ENCODE measurements around the gene POPDC2.

POPDC2 gene, protein sequence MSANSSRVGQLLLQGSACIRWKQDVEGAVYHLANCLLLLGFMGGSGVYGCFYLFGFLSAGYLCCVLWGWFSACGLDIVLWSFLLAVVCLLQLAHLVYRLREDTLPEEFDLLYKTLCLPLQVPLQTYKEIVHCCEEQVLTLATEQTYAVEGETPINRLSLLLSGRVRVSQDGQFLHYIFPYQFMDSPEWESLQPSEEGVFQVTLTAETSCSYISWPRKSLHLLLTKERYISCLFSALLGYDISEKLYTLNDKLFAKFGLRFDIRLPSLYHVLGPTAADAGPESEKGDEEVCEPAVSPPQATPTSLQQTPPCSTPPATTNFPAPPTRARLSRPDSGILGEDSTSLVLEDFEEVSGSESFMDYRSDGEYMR

DNA sequence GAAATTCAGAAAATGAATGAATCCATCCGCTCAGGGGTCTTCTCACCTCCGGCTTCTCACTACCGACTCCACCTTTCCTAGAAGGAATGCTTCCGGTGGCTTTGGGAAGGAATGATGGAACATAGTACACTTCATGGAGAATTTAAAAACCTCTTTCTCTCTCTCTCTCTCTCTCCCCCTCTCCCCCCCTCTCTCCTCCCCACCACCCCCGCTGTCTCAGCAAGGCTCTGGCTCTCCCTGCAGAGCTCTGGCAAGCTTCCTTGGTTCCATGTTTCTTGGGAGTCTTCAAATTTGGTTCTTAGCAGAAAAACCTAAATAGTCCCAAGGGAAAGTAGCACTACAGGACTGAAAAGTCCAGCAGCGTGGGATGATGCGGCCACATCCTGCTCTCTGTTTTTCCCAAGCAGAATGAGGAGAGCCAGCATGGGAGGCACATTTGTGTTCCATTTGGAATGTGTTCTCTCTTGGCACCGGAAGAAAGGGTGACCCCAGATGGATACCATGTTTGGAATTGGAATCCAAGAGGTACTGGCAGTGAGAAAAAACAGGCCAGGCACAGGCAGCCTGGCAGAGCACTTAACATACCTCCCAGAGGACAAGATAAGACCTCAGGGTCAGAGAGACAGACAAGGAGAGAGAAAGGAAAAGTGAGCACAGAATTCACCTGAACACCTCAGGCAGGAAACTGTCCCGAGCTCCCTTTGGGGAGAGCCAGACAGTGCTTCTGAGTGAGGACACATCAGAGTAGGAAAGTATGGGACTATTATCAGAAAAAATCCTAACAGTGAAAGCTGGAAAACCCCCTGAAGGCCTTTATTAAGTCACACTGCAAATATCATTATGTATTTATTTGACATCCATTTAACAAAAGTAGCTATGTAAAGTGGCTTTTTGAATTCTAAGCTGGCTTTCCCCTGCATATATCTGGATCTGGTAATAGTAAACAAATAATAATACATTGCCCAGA, at the start of gene POPDC2:
POPDC2 (minus strand) TSS at position 116 of the 967 bp plus-strand sequence. CDS start 166 bp downstream, outside the sequence.
- no peaks in the 10 kb centered on the region for H3K36me3 ChIP-seq (ENCODE audit: control insufficient read depth, low read depth, low read length)
- H3K27ac ChIP-seq (ENCODE audit: low read length), result no peak within 1 kb of the TSS
- no peaks in the 10 kb centered on the region for H3K4me1 ChIP-seq (ENCODE audit: control insufficient read depth, low read depth, low read length)
- H3K27me3 ChIP-seq (ENCODE audit: control insufficient read depth, insufficient read depth, low read length), result no peaks in the 10 kb centered on the region
- no peaks in the 10 kb centered on the region for H3K9me3 ChIP-seq (ENCODE audit: control insufficient read depth, low read depth, low read length)
- no peak within 1 kb of the TSS for H3K4me3 ChIP-seq (ENCODE audit: low read length)
- H3K9ac ChIP-seq (ENCODE audit: low read length), result no peak within 1 kb of the TSS

DNA sequence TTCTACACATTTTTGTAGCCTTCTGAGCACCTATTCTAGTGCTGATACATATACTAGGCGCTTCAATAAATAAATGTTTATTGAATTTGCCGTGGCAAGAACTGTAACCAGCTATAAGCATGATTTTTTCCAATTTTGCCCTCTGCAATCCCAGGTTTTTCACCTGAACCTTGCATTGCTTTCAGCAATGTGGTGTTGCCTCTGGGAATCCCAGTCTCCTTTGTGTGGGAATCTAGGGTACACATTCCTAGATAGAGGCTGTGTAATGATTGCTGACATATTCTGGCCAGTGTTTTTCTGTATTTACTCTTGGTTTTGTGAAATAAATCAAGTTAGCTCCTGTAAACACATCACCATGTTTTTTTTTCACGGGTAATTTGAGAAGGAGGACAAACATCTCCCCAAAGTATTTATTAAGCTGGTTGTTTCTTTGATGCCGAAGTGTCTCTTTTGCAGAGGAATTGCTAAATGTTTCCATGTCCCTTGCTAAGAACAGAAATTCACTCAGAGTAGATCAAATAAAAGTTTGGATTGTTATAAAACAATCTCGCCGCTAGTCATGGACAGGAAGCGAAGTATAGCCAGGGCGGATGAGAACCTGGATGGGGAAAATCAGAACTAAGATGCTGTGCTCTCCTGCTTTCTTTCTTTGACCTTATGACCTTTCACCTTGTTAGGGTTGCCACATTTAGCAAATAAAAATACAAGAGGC, 43.6 kb upstream of the POPDC2 start:
- H3K4me1 ChIP-seq (ENCODE audit: control insufficient read depth, low read depth, low read length), result peaks cover 15% of the 10 kb centered on the region
- peak overlapping the region; percentile 69 for H3K9ac ChIP-seq (ENCODE audit: low read length)
- no peaks in the 10 kb centered on the region for H3K9me3 ChIP-seq (ENCODE audit: control insufficient read depth, low read depth, low read length)
- H3K36me3 ChIP-seq (ENCODE audit: control insufficient read depth, low read depth, low read length), result no peaks in the 10 kb centered on the region
- H3K27ac ChIP-seq (ENCODE audit: low read length), result no peak overlapping the region
- peaks cover 13% of the 10 kb centered on the region for H3K27me3 ChIP-seq (ENCODE audit: control insufficient read depth, insufficient read depth, low read length)
- peak overlapping the region; percentile 90 for H3K4me3 ChIP-seq (ENCODE audit: low read length)

DNA sequence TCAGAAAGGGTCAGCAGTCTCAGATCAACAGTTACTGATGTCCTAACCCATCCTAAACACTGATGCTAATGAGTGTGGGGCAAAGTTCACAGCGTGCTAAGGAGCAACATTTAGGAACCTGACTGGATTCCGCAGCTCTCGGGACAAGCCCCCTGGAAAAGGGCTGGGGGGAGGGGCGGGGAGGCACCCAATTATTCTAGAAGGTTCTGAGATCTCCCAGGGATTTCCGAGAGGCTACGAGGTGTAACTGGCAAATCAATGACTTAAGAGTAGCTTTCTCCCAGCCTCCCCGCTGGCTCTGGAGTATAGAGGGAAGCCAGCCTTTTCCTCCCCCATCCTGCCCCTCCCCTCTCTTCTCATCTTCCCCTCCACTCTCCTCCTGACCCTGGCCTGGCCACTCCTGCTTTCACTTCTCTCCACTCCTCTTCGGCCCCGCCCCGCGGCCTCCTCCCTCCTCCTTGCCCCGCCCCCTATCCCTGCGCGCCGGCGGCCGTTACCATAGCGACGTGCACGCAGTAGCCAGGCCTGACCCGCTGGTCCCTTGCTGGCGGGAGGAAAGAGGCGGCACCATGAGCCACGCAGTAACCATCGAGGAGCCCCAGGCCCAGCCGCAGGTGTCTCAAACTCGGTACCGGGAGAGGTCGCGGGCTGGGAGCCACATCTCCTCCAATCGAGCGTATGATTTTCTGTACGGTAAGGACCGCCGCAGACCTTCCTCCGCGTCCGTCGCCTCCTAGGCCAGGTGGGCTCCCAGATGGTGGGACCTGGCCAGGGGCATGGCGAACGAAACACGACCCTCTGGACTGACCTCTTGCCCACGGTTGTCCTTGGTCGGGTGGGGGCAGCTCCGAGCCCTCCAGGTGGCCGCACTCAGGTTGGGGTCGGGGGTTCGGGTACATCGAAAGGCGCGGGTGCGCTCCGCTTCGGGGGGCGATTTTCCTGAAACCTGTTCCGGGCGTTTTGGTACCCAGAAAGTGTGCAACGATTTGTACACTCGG, 42.4 kb upstream of the POPDC2 start, which contains the start of gene CFAP91:
CFAP91 (plus strand) TSS at position 493 of the 998 bp plus-strand sequence; CDS start at position 570, 77 bp downstream.
- Histone ChIP-seq H3K9me3 (ENCODE audit: control insufficient read depth, low read depth, low read length) (no peaks in the 10 kb centered on the region), H3K36me3 (ENCODE audit: control insufficient read depth, low read depth, low read length) (no peaks in the 10 kb centered on the region), H3K4me1 (ENCODE audit: control insufficient read depth, low read depth, low read length) (peaks cover 15% of the 10 kb centered on the region), H3K9ac (ENCODE audit: low read length) (peak within 1 kb of the TSS; percentile 69), H3K27me3 (ENCODE audit: control insufficient read depth, insufficient read depth, low read length) (peaks cover 13% of the 10 kb centered on the region), H3K4me3 (ENCODE audit: low read length) (peak within 1 kb of the TSS; percentile 90), H3K27ac (ENCODE audit: low read length) (peak within 1 kb of the TSS; percentile 43)

DNA sequence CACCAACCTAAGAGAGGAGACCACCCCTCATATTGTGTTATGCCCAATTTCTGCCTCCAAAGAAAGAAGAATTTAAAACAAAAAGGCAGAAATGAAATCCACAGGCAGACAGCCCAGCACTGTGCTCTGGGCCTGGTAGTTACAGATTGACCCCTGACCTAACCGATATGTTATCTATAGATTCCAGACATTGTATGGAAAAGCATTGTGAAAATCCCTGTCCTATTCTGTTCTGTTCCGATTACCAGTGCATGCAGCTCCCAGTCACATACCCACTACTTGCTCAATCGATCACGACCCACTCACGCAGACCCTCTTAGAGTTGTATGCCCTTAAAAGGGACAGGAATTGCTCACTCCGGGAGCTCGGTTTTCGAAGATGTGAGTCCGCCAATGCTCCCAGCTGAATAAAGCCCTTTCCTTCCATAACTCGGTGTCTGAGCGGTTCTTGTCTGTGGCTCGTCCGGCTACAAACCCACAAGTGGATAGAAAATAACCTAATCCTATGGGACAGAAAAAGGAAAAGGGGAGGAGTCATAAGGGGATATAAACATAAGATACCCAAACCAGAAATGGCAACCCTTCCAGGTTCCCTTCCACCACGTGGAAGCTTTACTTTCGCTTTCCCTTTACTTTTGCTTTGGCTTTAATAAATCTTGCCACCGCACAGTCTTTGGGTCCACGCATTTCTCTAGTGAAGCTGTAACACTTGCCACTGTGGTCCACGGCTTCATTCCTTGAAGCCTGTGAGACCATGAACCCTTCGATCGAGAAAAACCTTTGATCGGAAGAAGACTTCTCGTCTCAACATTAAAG, 40.7 kb upstream of the POPDC2 start:
- Histone ChIP-seq H3K9ac (ENCODE audit: low read length) (no peak overlapping the region), H3K4me3 (ENCODE audit: low read length) (no peak overlapping the region), H3K9me3 (ENCODE audit: control insufficient read depth, low read depth, low read length) (no peaks in the 10 kb centered on the region), H3K4me1 (ENCODE audit: control insufficient read depth, low read depth, low read length) (peaks cover 15% of the 10 kb centered on the region), H3K36me3 (ENCODE audit: control insufficient read depth, low read depth, low read length) (no peaks in the 10 kb centered on the region), H3K27ac (ENCODE audit: low read length) (no peak overlapping the region), H3K27me3 (ENCODE audit: control insufficient read depth, insufficient read depth, low read length) (peaks cover 13% of the 10 kb centered on the region)

DNA sequence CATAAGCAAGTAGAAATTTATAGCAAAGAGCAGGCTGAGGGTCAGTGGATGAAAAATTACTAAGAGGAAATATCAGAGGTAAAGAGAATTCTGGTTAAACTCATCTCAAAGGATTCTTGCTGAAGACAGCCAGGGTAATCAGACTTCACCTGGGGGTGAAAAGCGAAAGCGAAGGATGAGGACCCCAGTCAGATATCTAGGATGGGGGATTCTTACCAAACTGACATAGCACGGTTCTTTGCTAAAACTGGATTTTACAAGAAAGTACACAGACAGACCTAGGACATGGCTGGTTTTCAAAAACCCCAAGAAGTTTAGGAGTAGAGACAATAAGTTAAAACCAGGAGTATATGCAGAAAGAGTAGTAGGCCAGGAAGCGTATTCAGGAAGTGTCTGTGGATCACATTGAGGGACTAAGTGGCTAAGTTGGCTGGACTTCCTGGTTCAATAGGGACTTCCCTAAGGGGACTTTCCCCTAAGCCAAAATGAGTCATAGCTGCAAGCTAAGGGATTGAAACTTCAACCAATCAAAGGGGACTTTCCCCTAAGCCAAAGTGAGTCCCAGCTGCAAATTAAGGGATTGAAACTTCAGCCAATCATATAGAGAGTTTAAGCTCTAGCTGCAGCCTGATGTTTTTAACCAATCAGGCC, 40.0 kb upstream of the POPDC2 start:
- Histone ChIP-seq H3K9ac (ENCODE audit: low read length) (no peak overlapping the region), H3K9me3 (ENCODE audit: control insufficient read depth, low read depth, low read length) (no peaks in the 10 kb centered on the region), H3K36me3 (ENCODE audit: control insufficient read depth, low read depth, low read length) (no peaks in the 10 kb centered on the region), H3K27me3 (ENCODE audit: control insufficient read depth, insufficient read depth, low read length) (peaks cover 13% of the 10 kb centered on the region), H3K4me3 (ENCODE audit: low read length) (no peak overlapping the region), H3K4me1 (ENCODE audit: control insufficient read depth, low read depth, low read length) (peaks cover 15% of the 10 kb centered on the region), H3K27ac (ENCODE audit: low read length) (no peak overlapping the region)

DNA sequence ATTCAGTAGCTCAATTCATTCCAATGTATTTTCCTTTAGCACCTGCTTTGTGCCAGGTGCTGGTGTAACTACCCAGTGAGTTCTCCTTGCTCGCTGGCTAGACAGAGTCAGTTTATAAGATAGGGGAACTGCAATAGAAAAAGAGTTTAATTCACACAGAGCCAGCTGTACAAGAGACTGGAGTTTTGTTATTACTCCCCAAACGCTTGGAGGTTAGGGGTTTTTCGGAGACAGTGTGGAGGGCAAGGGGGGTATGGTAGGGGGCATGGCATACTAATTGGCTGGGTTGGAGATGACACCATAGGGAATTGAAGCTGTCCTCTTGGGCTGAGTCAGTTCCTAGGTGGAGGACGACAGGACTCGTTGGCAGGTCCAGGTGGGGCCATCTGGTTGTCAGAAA, 37.0 kb upstream of the POPDC2 start:
- H3K4me3 ChIP-seq (ENCODE audit: low read length), result no peak overlapping the region
- no peak overlapping the region for H3K27ac ChIP-seq (ENCODE audit: low read length)
- no peaks in the 10 kb centered on the region for H3K9me3 ChIP-seq (ENCODE audit: control insufficient read depth, low read depth, low read length)
- H3K36me3 ChIP-seq (ENCODE audit: control insufficient read depth, low read depth, low read length), result no peaks in the 10 kb centered on the region
- peaks cover 7% of the 10 kb centered on the region for H3K4me1 ChIP-seq (ENCODE audit: control insufficient read depth, low read depth, low read length)
- H3K27me3 ChIP-seq (ENCODE audit: control insufficient read depth, insufficient read depth, low read length), result no peaks in the 10 kb centered on the region
- no peak overlapping the region for H3K9ac ChIP-seq (ENCODE audit: low read length)

DNA sequence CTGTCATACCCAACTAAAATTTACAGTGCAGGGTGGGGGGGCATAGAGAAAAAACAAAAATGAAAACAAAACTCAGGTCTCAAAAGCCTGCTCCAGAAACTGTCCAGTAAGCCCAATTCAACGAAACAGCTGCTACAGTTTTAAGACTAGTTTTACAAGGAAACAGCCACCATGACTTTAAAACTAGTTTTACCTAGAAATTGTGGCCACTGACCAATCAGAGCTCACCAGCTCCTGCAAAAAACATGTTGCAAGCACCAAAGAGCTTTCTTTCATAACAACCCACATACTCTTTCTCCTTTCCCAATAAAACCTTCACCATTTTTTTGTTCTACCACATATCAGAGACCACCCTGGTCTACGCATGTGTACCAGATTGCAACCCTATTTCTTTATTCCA, 35.1 kb upstream of the POPDC2 start:
- Histone ChIP-seq H3K36me3 (ENCODE audit: control insufficient read depth, low read depth, low read length) (no peaks in the 10 kb centered on the region), H3K4me1 (ENCODE audit: control insufficient read depth, low read depth, low read length) (no peaks in the 10 kb centered on the region), H3K27ac (ENCODE audit: low read length) (no peak overlapping the region), H3K9me3 (ENCODE audit: control insufficient read depth, low read depth, low read length) (no peaks in the 10 kb centered on the region), H3K9ac (ENCODE audit: low read length) (no peak overlapping the region), H3K27me3 (ENCODE audit: control insufficient read depth, insufficient read depth, low read length) (no peaks in the 10 kb centered on the region), H3K4me3 (ENCODE audit: low read length) (no peak overlapping the region)

DNA sequence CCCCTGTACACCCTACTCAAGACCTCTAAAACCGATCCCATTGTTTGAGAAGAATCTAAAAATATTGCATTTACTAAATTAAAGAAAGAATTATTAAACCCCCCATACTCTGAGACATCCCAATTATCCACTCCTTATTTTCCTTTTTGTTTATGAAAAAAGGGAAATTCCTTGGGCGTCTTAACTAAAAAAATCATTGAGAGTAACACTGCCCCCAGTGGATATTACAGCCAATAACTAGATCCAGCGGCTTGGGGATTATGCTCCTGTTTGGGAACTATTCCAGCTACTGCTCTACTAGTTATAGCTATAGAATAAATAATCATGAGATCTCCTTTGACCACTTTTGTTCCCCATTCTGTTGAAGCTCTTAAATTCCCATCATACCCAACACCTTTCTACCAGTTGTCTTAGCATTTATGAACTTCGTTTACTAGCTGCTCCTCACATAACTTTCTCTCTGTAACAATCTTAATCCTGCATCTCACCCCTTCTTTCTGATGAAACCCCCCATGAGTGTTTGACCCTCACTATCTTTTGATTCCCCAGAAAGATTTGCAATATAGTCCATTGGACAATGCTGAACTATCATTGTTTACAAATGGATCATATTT, 29.8 kb upstream of the POPDC2 start:
- Histone ChIP-seq H3K4me3 (ENCODE audit: low read length) (no peak overlapping the region), H3K36me3 (ENCODE audit: control insufficient read depth, low read depth, low read length) (no peaks in the 10 kb centered on the region), H3K9ac (ENCODE audit: low read length) (no peak overlapping the region), H3K9me3 (ENCODE audit: control insufficient read depth, low read depth, low read length) (no peaks in the 10 kb centered on the region), H3K4me1 (ENCODE audit: control insufficient read depth, low read depth, low read length) (no peaks in the 10 kb centered on the region), H3K27ac (ENCODE audit: low read length) (no peak overlapping the region), H3K27me3 (ENCODE audit: control insufficient read depth, insufficient read depth, low read length) (no peaks in the 10 kb centered on the region)

DNA sequence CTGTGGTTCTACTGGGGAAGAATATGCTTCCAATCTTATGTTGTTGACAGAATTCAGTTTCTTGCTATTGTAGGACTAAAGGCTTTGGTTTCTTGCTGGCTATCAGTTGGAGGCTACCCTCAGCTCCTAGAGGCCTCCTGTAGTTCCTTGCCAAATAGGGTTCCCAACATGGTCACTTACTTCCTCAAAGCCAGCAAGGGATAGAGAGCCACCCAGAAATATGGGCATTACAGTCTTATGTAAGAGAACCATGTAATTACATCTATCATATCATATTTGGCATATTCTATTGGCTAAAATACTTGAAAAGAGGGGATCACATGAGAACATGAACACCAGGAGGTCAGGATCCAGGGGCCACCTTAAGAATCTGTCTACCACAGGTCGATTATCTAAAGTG, 23.0 kb upstream of the POPDC2 start:
- no peaks in the 10 kb centered on the region for H3K36me3 ChIP-seq (ENCODE audit: control insufficient read depth, low read depth, low read length)
- H3K9ac ChIP-seq (ENCODE audit: low read length), result no peak overlapping the region
- H3K27ac ChIP-seq (ENCODE audit: low read length), result no peak overlapping the region
- no peaks in the 10 kb centered on the region for H3K4me1 ChIP-seq (ENCODE audit: control insufficient read depth, low read depth, low read length)
- H3K9me3 ChIP-seq (ENCODE audit: control insufficient read depth, low read depth, low read length), result no peaks in the 10 kb centered on the region
- no peaks in the 10 kb centered on the region for H3K27me3 ChIP-seq (ENCODE audit: control insufficient read depth, insufficient read depth, low read length)
- H3K4me3 ChIP-seq (ENCODE audit: low read length), result no peak overlapping the region
